Transverse colon (tissue), 4 donors: ENCODE measurements around the gene UBL5. TPM values are rescaled to one million over a fixed set of nuclear protein-coding genes. Genes with fewer than 3 reads are reported as not detected.

Experiments used
- DNase-seq: peaks from one replicate; pipeline ENCODE4 v3.0.0-alpha.2; 2019
- H3K27ac ChIP-seq, 4 donors: fragments of 200-600 bp; sonication (generic); 2 replicates each; pipeline ENCODE4 v1.5.1; 2016 to 2018; ENCODE audit warnings: inconsistent platforms in 4 of 4
- H3K27me3 ChIP-seq: fragments of 200-600 bp; sonication (generic); 2 replicates; pipeline ENCODE4 v1.5.1; 2017; ENCODE audit warnings: inconsistent platforms
- H3K36me3 ChIP-seq, 4 donors: fragments of 200-600 bp; sonication (generic); 2 replicates each; pipeline ENCODE4 v1.5.1; 2017 to 2019; ENCODE audit warnings: inconsistent platforms in 4 of 4
- H3K4me1 ChIP-seq, 4 donors: fragments of 200-600 bp; sonication (generic); 2 replicates each; pipeline ENCODE4 v1.5.1; 2017 to 2020; ENCODE audit warnings: inconsistent platforms in 4 of 4
- H3K4me3 ChIP-seq, 4 donors: fragments of 200-600 bp; sonication (generic); 1 replicate in 1 of 4; 2 replicates in 3 of 4; pipeline versions ENCODE4 v1.5.1 to v1.6.1; 2017 to 2019; ENCODE audit warnings: inconsistent platforms in 4 of 4
- H3K9me3 ChIP-seq, 2 donors: fragments of 200-600 bp; sonication (generic); 2 replicates each; pipeline ENCODE4 v1.5.1; 2017 to 2019; ENCODE audit warnings: inconsistent platforms in 2 of 2
- CTCF ChIP-seq, 5 experiments: fragments of 200-600 bp in 3 of 5; fragments of 450-650 bp in 2 of 5; sonication (generic) in 3 of 5; IDR thresholded peaks; 1 replicate in 2 of 5; 2 replicates in 3 of 5; pipeline ENCODE4 v1.5.1; 2016 to 2017; ENCODE audit warnings: antibody characterized with exemption in 5 of 5, inconsistent platforms in 3 of 5, mild to moderate bottlenecking in 2 of 5, moderate library complexity in 1 of 5
- EP300 ChIP-seq: sonication (generic); formaldehyde crosslinking; IDR thresholded peaks from one replicate; pipeline ENCODE4 v1.6.1; 2017; ENCODE audit warnings: antibody characterized with exemption, low read depth
- POLR2A ChIP-seq: fragments of 450-650 bp; IDR thresholded peaks from one replicate; pipeline ENCODE4 v1.6.1; 2016; ENCODE audit warnings: antibody characterized with exemption, mild to moderate bottlenecking, moderate library complexity
- POLR2AphosphoS5 ChIP-seq, 3 donors: sonication (generic); formaldehyde crosslinking; IDR thresholded peaks; one replicate each; pipeline ENCODE4 v1.6.1; 2016; ENCODE audit warnings: antibody characterized with exemption in 3 of 3
- WGBS, 2 donors: methylation state at CpG; one replicate each; pipeline ENCODE4 v1.1.5; 2018; ENCODE audit warnings: low coverage in 1 of 2; 5-methylcytosine and 5-hydroxymethylcytosine counted together
- in situ Hi-C, 4 donors: fragments of 200-750 bp; cut with MboI; loops; one replicate each; pipeline versions ENCODE4 v1.15.0 to v1.15.1; 2017; ENCODE audit warnings: low sequenced_read_pairs in 3 of 4, low pct_ligation_motif_present in 1 of 4, low pct_unique_long_range_greater_than_20kb in 1 of 4
- intact Hi-C: fragments of 100-400 bp; cut with DNase I; formaldehyde crosslinking; loops from one replicate; pipeline ENCODE4 v1.15.1; 2023; ENCODE audit warnings: low total_unique reads
- total RNA-seq, 4 donors: library from RNA; depleted of rRNA; stranded (reverse); fragments of >200 nt; gene quantifications; one replicate each; pipeline ENCODE4 v1.1.0, GENCODE V29; 2016

Gene UBL5
- total RNA-seq, 4 donors from 2014 or later, result 61.0 to 563 (median 249) TPM

- 79 to 100% methylated on average over 3 to 10 of the region's 10 CpGs for WGBS, 2 donors
- Histone ChIP-seq H3K27ac (peak overlapping the region in 2 of 4 donors; percentile 31 to 34), H3K9me3 (no peaks in the 10 kb centered on the region), H3K36me3 (no peaks in the 10 kb centered on the region), H3K4me1 (no peaks in the 10 kb centered on the region), H3K27me3 (no peaks in the 10 kb centered on the region), H3K4me3 (no peak overlapping the region)
- no peak for DNase-seq
- intact Hi-C loops, result no loop called here
- in situ Hi-C loops, result no loop called here
- no peak for TF ChIP-seq POLR2A
- TF ChIP-seq CTCF (IDR thresholded peaks at IDR 0.05), result no peak
- no peak for TF ChIP-seq EP300
- TF ChIP-seq POLR2AphosphoS5 (IDR thresholded peaks at IDR 0.05), result no peak
Measured at GRCh38 chr19:9857920-9858746, 30.4 kb downstream of the UBL5 start.

GRCh38 chr19:9858766-9859165 lies 31.0 kb downstream of the UBL5 start:
- no peak for TF ChIP-seq CTCF (IDR thresholded peaks at IDR 0.05)
- TF ChIP-seq POLR2AphosphoS5 (IDR thresholded peaks at IDR 0.05), result no peak
- no peak for TF ChIP-seq POLR2A
- TF ChIP-seq EP300, result no peak
- intact Hi-C loops (no loop called here), in situ Hi-C loops (no loop called here)
- Histone ChIP-seq H3K4me1 (no peaks in the 10 kb centered on the region), H3K36me3 (no peaks in the 10 kb centered on the region), H3K4me3 (no peak overlapping the region), H3K9me3 (no peaks in the 10 kb centered on the region), H3K27ac (no peak overlapping the region), H3K27me3 (no peaks in the 10 kb centered on the region)
- no peak for DNase-seq

- H3K4me3 ChIP-seq, result no peak overlapping the region
Measured at GRCh38 chr19:9860407-9860806, 32.7 kb downstream of the UBL5 start.

GRCh38 chr19:9861503-9861902 lies 33.8 kb downstream of the UBL5 start:
- Histone ChIP-seq H3K9me3 (no peaks in the 10 kb centered on the region), H3K4me3 (no peak overlapping the region), H3K27me3 (no peaks in the 10 kb centered on the region), H3K36me3 (no peaks in the 10 kb centered on the region), H3K4me1 (no peaks in the 10 kb centered on the region), H3K27ac (no peak overlapping the region)
- intact Hi-C loops (no loop called here), in situ Hi-C loops (no loop called here)
- TF ChIP-seq CTCF (IDR thresholded peaks at IDR 0.05), result no peak
- no peak for TF ChIP-seq POLR2A
- no peak for TF ChIP-seq POLR2AphosphoS5 (IDR thresholded peaks at IDR 0.05)
- no peak for TF ChIP-seq EP300
- DNase-seq, result no peak
- WGBS, 2 donors, result 92% methylated on average over 1 of the region's 1 CpG; no CpG with 5 or more reads in 1 of the 2 donors

More at GRCh38 chr19:9860407-9860806, 32.7 kb downstream of the UBL5 start:
- in situ Hi-C loops, result no loop called here
- no peaks in the 10 kb centered on the region for H3K9me3 ChIP-seq
- no peak overlapping the region for H3K27ac ChIP-seq
- H3K4me1 ChIP-seq, result no peaks in the 10 kb centered on the region
- H3K27me3 ChIP-seq, result no peaks in the 10 kb centered on the region
- intact Hi-C loops, result no loop called here
- no peak for TF ChIP-seq CTCF (IDR thresholded peaks at IDR 0.05)
- no peak for TF ChIP-seq POLR2AphosphoS5 (IDR thresholded peaks at IDR 0.05)
- no peak for DNase-seq
- 88% methylated on average over 8 of the region's 8 CpGs; no CpG with 5 or more reads in 1 of the 2 donors for WGBS, 2 donors
- H3K36me3 ChIP-seq, result no peaks in the 10 kb centered on the region
